HG02970 (cell line): ENCODE measurements around the gene RBM28.

Source experiments
- ATAC-seq: cut with Tn5 transposase; IDR thresholded peaks from one replicate; pipeline ENCODE4 v1.9.1; 2021; ENCODE audit warnings: mild to moderate bottlenecking, moderate library complexity, moderate number of reproducible peaks; ENCODE audit not compliant: unreplicated experiment, low FRiP score

Gene RBM28

DNA sequence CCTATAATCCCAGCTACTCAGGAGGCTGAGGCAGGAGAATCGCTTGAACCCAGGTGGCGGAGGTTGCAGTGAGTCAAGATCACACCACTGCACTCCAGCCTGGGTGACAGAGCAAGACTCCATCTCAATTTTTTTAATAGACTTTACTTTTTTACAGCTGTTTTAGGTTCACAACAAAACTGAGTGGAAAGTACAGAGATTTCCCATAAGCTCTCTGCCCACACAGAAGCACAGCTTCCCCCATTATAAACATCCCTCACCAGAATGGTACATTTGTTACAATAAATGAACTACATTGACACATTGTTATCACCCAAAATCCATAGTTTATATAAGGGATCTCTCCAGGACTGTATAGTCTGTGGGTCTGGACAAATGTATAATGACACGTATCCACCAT is 32.4 kb upstream of the RBM28 start:
- ATAC-seq = no peak

DNA sequence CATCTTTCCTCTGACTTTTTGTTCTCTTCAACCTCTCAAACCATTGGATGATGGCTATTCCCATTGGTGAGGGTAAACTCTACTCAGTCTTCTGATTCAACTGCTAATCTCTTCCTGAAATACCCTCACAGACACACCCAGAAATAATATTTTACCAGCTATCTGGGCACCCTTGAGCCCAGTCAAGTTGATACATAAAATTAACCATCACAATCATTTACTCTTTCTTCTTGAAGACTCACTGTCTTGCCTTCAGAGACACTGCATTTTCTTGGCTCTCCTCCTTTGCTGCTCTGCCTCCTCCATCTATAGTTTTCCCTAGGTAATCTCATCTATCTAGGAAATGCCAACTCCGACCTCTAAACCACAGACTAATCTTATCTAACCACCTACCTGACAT is 30.3 kb upstream of the RBM28 start:
- no peak for ATAC-seq

DNA sequence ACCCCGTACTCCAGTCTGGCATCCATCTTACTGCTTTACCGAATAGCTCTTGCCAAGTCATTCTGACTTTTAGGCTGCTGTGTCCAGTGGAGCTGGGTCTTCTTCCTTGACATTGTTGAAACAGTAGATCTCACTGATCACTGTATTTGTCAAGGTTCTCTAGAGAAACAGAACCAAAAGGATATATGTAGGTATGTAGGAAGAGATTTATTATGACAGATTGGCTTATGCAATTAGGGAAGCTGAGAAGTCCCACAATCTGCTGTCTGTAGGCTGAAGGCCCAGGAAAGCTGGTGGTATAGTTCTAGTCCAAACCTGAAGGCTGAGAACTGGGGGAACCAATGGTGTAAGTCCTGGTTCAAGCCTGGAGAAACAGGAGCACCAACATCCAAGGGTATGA is 29.9 kb upstream of the RBM28 start:
- no peak for ATAC-seq

DNA sequence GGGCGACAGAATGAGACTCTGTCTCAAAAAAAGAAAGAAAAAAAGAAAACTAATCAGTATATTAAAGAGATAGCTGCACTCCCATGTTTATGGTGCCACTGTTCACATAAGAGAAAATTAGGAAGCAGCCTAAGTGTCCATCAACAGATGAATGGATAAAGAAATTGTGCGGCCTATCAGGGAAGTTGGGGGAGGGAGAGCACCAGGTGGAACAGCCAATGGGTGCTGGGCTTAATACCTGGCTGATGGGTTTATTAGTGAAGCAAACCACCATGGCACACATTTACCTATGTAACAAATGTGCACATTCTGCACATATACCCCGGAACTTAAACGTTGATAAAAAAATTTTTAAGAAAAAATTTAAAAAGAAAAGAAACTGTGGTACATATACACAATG is 26.8 kb upstream of the RBM28 start:
- ATAC-seq = no peak

DNA sequence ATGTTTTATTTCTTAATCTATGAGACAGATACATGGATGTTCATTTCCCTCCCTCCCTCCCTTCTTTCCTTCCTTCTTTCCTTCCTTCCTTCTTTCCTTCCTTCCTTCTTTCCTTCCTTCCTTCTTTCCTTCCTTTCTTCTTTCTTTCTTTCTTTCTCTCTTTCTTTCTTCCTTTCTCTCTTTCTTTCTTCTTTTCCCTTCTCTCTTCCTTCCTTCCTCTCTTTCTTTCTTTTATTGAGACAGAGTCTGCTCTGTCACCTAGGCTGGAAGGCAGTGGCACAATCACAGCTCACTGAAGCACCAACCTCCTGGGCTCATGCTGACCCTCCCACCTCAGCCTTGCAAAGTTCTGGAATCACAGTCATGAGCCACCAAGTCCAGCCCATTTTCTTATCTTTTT is 23.3 kb upstream of the RBM28 start:
- no peak for ATAC-seq

DNA sequence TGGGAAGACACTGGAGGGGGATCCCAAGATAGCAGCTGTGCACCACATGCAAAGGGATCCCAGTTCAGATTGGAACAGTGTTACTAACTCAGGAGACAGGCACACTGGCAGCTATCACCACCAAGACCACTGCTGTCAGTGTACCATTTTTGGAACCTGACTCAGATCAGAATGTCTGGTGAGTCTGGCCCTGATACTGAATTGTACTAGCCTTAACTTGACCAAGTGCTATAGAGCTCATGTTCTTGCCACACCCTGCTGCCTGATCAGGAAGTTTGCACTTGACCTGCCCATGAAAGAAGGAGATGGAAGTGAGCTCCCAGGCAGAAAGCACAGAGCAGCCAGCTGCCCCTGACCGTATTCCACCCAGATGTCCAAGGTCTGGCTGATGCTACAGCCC is 22.6 kb upstream of the RBM28 start:
- ATAC-seq = no peak

DNA sequence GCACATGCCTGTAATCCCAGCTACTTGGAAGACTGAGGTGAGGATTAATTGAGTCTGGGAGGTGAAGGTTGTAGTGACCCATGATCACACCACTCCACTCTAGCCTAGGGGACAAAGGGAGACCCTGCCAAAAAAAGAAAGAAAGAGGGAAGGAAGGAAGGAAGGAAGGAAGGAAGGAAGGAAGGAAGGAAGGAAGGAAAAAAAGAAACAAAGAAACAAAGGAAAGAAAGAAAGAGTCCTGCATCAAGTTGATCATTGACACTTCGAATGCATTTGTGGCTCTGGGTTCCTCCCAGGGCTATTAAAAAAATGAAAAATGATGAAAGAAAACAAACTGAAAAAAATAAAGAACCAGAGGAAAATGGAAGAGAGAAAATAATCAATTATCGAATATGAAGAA is 21.7 kb upstream of the RBM28 start:
- ATAC-seq = no peak

DNA sequence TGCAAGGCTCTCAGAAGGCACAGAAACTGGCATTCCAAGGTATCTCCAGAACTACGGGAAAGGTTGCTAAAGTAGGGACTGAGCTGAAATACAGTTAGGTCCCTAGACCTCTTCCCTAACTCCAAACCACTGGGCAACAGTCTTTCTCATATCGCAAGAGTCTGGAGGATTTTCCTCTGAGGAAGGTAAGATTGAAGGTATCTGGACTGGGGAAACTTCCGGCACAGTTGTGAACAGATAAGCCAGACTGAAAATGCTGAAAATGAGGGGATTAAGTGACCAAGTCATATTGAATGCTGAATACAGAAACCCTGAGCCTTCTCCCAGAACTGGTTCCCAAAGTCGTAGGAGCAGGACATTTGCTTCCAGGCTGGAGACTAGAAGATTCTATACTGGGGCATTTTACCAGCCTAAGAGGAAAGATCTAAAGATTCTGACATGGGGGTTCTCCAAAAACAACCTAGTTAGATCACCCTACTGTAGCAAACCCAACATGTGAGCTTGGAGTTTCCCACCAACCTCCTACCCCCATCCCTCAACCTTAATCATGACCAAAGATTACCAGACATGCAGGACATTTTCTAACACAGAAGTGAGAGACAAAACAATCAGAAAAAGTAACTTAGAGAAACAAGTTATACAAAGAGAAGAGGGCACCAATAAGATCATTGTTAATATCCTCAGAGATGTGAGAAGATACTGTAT is 20.6 kb upstream of the RBM28 start:
- ATAC-seq = no peak

DNA sequence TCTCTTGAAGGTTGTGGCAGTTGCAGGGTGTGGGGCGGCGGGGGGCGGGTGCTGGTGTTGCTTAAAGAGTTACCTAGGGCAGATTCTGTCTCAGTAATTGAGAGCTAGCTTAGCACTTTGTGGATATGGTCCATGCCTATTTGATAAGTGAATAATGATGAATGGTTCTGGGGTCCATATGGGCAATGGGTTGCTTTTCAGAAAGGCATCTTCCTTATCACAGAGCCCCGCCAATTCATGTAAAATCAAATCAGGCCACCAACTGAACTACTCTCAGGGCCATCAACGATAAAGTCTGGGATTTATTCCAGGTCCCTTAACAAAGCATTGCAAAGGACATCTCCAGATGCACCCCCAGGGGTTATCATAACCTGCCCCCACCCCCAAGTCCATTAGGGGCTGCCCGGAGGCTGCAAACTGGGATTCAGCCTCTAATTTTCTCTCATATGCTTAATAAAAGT is 19.6 kb upstream of the RBM28 start:
- no peak for ATAC-seq

DNA sequence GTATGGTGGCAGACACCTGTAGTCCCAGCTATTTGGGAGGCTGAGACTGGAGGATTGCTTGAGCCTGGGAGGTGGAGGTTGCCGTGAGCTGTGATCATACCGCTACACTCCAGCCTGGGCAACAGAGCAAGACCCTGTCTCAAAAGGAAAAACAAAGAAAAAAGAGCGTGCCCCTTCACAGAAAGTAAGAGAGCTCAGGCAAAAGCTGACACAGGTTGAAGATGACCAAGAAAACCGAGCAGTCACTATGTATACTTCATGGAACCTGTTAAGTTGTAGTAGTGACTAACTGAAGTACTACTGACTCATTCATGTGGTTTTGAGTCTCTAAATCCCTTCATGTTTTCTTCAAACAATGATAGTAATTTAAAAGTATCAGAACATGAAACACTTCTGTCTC is 19.0 kb upstream of the RBM28 start:
- ATAC-seq = no peak

DNA sequence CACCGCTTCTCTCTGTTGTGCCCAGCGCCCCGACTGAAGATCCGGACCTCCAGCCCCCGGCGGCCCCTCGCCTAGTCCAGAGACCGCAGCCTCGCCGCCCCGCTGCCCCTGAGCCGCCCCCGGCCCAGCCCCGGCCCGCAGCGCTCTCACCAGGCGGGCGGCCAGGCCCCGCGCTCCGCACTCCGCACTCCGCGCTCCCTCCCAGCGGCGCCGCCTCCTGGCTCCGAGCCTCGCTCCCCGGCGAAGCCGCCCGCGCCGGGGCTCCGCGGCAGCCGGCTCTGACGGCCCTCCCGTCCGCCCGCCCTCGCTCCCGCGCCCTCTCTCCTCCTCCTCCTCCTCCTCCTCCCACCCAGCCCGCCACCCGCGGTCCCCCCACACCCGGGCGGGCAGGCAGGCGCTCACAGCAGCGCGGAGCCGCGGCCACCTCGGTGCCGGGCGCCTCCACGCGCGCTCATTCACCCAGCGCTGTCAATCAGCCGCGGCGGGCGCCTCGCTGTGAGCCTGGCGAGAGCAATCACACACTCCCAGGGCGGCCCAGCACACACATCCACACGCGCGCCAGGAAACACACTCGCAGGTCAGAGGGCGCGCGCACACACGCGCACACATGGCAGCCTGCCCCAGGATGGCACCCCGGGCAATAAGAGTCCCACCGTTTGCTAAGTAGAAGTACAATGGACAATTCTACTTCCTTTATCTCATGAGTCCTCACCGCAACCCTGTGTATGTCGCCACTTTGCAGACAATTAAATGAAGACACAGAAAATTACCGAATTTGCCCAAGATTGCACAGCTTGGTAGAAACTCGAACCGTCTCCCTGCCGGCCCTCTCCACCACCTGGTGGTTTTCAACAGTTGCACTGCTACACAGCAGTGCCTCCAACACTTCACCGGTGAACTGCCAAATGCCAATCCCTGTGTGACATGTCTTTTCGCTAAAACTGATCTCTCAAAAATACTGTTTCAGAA is 18.0 kb upstream of the RBM28 start, which contains the start of gene PRRT4:
Gene PRRT4, minus strand, starts transcription at position 280 of the 969 bp plus-strand sequence.
- no peak for ATAC-seq

DNA sequence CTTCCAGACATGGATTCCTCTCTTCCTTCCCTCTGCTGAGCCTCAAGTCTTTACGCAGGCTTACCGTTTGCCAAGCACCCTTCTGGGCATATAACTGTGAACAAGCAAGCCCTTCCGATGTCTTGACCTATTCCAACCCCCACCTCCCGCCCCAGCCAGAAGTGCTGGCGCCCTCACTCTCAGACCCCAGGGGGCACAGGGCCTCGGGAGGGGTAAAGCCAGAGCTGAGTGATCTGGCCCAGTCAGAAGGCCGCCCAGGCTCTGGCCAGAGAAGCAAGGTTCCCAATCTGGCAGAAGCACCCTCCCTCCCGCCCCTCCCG is 16.6 kb upstream of the RBM28 start:
- no peak for ATAC-seq

DNA sequence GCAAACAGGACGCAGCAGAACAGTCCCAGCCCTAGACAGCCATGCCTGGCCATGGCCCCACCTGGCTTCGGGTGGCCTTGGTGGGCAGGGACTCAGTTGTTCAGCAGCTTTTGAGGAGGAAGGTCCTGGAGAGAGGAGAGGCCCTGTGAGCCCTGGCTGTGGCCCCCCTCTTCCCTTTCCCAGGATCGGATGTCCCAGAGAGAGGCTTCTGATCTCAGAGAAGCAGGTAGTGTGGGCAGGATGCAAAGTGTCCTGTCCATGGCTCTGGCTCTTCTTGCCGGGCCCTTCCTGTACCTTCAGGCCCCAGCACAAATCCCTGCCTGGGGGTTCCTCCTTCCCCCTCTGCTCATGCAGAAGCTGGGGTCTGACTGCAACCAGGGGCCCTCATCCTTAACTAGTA is 16.2 kb upstream of the RBM28 start:
- no peak for ATAC-seq

DNA sequence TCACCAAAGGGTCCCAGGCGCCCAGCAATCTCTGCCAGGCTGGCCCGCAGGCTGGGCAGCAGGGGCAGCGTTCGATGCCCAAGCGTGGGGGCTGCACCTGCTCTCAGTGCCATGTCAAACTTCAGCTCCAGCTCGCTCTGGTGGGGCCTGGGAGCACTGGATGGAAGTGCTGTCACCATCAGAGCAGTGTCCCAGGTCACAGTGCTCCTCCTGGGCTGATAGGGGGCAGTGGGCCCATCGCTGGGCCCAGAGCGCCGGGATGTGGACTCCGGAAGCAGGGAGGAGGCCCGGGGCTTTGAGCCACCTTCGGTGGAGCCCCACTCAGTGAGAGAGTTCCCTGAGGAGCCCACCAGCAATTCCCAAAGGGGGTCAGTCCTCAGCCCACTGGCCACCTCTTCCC is 15.6 kb upstream of the RBM28 start:
- ATAC-seq = no peak

DNA sequence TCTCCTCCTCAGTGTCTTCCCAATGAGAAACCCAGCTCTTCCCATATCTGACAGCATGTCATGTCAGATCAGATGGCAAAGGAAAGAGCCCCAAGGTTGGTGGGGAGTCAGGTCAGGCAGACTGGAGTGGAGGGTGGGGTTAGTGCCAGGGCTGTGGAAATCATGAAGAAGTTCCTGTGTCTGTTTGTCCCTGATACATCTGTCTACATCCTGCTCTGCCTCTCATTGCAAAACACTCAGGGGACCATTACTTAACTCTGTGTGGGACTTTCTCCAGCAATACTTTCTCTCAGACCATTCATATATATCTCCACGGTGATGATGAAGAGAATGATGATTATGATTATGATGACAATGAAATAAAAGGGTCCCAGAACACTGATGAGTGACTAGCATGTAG is 14.5 kb upstream of the RBM28 start:
- ATAC-seq = no peak

DNA sequence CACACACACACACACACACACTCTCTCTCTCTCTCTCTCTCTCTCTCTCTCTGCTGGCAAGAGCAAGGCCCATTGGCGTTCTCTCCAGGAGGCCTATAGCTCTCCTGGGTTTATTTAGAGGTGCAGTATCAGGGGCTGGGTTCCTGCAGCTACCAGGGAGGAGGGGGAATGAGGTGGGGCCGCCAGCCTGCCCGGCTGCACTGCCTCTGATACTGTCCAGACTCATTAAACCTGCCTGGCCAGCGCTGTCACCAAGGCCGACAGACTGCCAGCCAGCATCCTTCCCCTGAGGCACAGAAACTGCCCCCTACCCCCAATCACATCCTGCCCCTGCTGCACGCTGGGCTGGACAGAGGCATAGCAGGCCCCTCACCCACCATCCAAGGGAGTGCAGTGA is 13.5 kb upstream of the RBM28 start:
- no peak for ATAC-seq

DNA sequence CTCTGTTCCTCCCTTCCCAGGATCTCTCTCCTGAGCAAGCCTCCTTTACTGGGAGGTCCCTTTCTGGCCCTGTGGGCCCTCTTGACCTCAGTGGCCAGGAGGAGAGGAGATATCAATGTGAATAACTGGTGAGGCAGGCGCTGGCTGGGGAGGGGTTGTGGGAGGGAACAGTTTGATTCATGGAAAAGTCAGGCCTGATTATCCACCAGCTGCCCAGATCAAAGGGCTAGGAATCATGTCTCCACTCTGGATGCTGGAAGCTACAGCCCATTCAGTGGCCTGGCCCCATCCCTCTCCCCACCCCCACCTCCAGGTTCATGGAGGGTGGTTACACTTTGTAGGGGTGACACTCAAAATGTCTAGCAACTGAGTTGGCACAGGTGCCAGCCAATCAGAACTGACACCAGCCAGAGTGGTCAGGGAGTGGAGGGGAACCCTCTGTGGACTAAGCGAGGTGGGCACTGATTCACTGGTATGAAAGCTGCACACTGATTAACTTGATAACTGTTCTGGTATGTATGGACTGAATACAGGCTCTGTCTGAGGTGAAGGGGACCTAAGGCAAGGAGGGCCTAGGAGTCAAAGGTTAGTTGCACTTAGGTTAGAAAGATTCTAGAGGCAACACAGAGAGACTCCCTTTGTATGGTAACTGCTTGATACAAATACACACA is 13.0 kb upstream of the RBM28 start:
- ATAC-seq = no peak

DNA sequence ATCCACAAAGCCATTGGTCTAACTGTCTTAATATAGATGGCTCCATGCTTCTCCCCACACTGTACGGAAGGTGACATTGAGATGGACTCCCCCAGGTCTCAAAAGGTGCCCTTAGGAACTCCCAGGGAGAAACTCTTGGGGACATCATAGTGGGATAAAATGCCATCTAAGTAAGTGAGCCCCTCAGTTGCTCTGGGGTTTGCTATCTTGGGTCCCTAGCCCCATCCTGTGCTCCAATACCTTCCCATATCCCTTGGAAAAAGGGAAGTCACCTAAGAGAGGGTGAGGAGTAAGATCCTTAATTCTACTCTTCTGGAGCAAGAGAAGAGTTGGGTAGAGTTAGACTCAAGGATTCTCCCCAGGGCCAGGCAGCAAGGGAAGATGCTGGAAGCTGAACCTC is 9.9 kb upstream of the RBM28 start:
- ATAC-seq = no peak

DNA sequence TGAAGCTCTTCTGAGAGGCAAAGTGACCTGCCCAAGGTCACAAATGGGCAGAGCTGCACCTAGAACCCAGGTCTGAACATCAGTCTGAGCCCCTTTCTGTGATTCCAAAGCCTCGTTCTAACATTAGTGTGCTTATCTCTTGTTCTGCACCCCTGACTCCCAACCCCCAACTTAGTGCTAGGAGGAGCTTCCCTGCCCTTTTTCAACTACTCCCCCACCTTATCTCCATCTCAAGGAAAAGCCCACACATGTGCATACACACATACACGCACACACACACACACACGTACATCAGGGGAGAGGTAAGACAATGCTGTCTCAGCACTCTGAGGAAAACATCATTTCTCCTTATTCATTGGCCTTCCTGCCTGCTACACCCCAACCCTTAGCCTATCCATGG is 9.5 kb upstream of the RBM28 start:
- ATAC-seq = no peak

DNA sequence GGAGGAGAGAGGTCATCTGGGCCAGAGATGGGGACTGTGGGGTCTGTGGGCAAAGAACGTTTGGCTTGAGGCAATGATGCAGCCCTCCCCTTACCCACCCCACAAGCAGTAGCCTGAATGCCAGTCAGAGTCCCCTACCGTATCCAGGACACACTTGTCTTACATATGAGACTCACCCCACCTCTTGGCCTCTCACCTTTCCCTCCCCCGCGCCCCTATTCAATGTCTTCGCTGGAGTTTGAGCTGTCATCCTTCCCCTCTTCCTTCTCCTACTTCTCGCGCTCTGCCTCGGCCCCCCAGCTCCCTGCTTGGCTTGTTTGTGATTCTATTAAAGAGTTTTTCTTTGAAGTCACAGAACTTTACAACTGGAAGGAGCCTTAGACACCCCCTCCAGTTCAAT is 8.9 kb upstream of the RBM28 start:
- ATAC-seq = no peak

DNA sequence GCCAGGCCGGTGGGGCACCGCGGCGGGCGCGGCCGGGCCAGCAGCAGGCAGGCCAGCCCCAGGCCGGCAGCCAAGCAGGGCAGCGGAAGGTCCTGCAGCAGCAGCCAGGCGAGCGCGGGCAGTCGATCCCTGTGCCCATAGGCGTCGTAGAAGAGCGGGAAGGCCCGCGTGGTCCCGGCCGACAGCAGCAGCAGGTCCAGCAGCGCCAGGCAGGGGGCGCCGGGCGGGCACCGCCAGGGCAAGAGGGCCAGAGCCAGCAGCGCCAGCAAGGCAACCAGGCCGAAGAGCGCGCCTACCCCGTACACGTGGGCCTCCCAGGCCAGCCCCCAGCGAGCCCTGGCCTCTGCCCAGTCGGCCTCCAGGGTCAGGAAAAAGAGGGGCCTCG is 8.4 kb upstream of the RBM28 start:
- ATAC-seq = no peak
